Activated T-helper 17 cell treated with anti-CD3 and anti-CD28 coated beads, Interleukin-2, amount 50 U/mL, for 72 hours (primary cell): ENCODE measurements around the gene RPP25L. TPM values are rescaled to one million over a fixed set of nuclear protein-coding genes. Genes with fewer than 3 reads are reported as not detected.
A peak's percentile ranks its signal among the peaks of the same experiment; 100 is the strongest.

ENCODE experiments used
- ATAC-seq: fragments of 150-1000 bp; cut with Tn5 transposase; replicated peaks from 2 replicates; pipeline ENCODE4 v1.10.0; 2021; ENCODE audit warnings: mild to moderate bottlenecking, moderate library complexity
- H3K27ac Mint-ChIP-seq: one replicate; pipeline ENCODE4 v1.8.0; 2022; ENCODE audit warnings: mixed read lengths
- H3K27me3 Mint-ChIP-seq: one replicate; pipeline ENCODE4 v1.8.0; 2022; ENCODE audit warnings: mixed read lengths
- H3K36me3 Mint-ChIP-seq: one replicate; pipeline ENCODE4 v1.8.0; 2022; ENCODE audit warnings: low read depth, mild to moderate bottlenecking, mixed read lengths
- H3K4me1 Mint-ChIP-seq: one replicate; pipeline ENCODE4 v1.8.0; 2022; ENCODE audit warnings: mixed read lengths
- H3K4me3 Mint-ChIP-seq: one replicate; pipeline ENCODE4 v1.8.0; 2022; ENCODE audit warnings: mild to moderate bottlenecking, mixed read lengths
- H3K9me3 Mint-ChIP-seq: one replicate; pipeline ENCODE4 v1.8.0; 2022; ENCODE audit warnings: mixed read lengths
- total RNA-seq, 2 donors: library from RNA; stranded (reverse); gene quantifications; one replicate each; pipeline ENCODE4 v1.2.3, GENCODE V29; 2022

The RPP25L gene
- total RNA-seq = 10 to 100 TPM; 21.3 to 25.8 TPM

GRCh38 chr9:34611811-34612787 lies at the start of gene RPP25L:
RPP25L (minus strand) TSS chr9:34612097; CDS start chr9:34611296, 801 bp downstream.
- no peaks in the 10 kb centered on the region for H3K27me3 Mint-ChIP-seq
- peak within 1 kb of the TSS; percentile 93 for H3K4me3 Mint-ChIP-seq
- H3K9me3 Mint-ChIP-seq = no peaks in the 10 kb centered on the region
- peaks cover 26% of the 10 kb centered on the region for H3K36me3 Mint-ChIP-seq
- peak; percentile 98 for ATAC-seq
- H3K27ac Mint-ChIP-seq = peak within 1 kb of the TSS; percentile 95
- no peaks in the 10 kb centered on the region for H3K4me1 Mint-ChIP-seq

GRCh38 chr9:34659592-34660253 lies 47.8 kb upstream of the RPP25L start:
- Mint-ChIP-seq H3K27me3 (no peaks in the 10 kb centered on the region), H3K27ac (no peak overlapping the region), H3K4me3 (no peak overlapping the region), H3K4me1 (peaks cover 41% of the 10 kb centered on the region), H3K9me3 (no peaks in the 10 kb centered on the region), H3K36me3 (peaks cover 9% of the 10 kb centered on the region)
- ATAC-seq = peak; percentile 24

- H3K27ac Mint-ChIP-seq = peak overlapping the region; percentile 20
- no peak for ATAC-seq
- peaks cover 33% of the 10 kb centered on the region for H3K4me1 Mint-ChIP-seq
- H3K27me3 Mint-ChIP-seq = no peaks in the 10 kb centered on the region
- H3K9me3 Mint-ChIP-seq = no peaks in the 10 kb centered on the region
- H3K36me3 Mint-ChIP-seq = peaks cover 9% of the 10 kb centered on the region
- no peak overlapping the region for H3K4me3 Mint-ChIP-seq
Observed at GRCh38 chr9:34658461-34658860, 46.6 kb upstream of the RPP25L start.

GRCh38 chr9:34656992-34657391 lies 45.1 kb upstream of the RPP25L start:
- H3K9me3 Mint-ChIP-seq = no peaks in the 10 kb centered on the region
- H3K27me3 Mint-ChIP-seq = no peaks in the 10 kb centered on the region
- H3K36me3 Mint-ChIP-seq = peaks cover 9% of the 10 kb centered on the region
- no peak overlapping the region for H3K27ac Mint-ChIP-seq
- peaks cover 36% of the 10 kb centered on the region for H3K4me1 Mint-ChIP-seq
- H3K4me3 Mint-ChIP-seq = no peak overlapping the region
- ATAC-seq = no peak

GRCh38 chr9:34655394-34655793 lies 43.5 kb upstream of the RPP25L start:
- Mint-ChIP-seq H3K36me3 (peaks cover 10% of the 10 kb centered on the region), H3K27me3 (no peaks in the 10 kb centered on the region), H3K4me1 (peaks cover 28% of the 10 kb centered on the region), H3K9me3 (no peaks in the 10 kb centered on the region), H3K4me3 (no peak overlapping the region), H3K27ac (peak overlapping the region; percentile 80)
- no peak for ATAC-seq

GRCh38 chr9:34654323-34655051 lies 42.6 kb upstream of the RPP25L start:
- Mint-ChIP-seq H3K4me1 (peaks cover 27% of the 10 kb centered on the region), H3K4me3 (no peak overlapping the region), H3K27me3 (no peaks in the 10 kb centered on the region), H3K27ac (no peak overlapping the region), H3K9me3 (no peaks in the 10 kb centered on the region), H3K36me3 (peaks cover 15% of the 10 kb centered on the region)
- ATAC-seq = no peak

GRCh38 chr9:34653151-34654072 lies 41.5 kb upstream of the RPP25L start:
- peaks cover 26% of the 10 kb centered on the region for H3K36me3 Mint-ChIP-seq
- H3K4me3 Mint-ChIP-seq = peak overlapping the region; percentile 8
- no peaks in the 10 kb centered on the region for H3K27me3 Mint-ChIP-seq
- no peak for ATAC-seq
- H3K27ac Mint-ChIP-seq = peak overlapping the region; percentile 79
- H3K9me3 Mint-ChIP-seq = no peaks in the 10 kb centered on the region
- H3K4me1 Mint-ChIP-seq = peaks cover 35% of the 10 kb centered on the region

GRCh38 chr9:34652602-34653000 lies 40.7 kb upstream of the RPP25L start:
- H3K36me3 Mint-ChIP-seq = peaks cover 34% of the 10 kb centered on the region
- H3K4me3 Mint-ChIP-seq = peak overlapping the region; percentile 69
- peak overlapping the region; percentile 79 for H3K27ac Mint-ChIP-seq
- H3K27me3 Mint-ChIP-seq = no peaks in the 10 kb centered on the region
- ATAC-seq = no peak
- no peaks in the 10 kb centered on the region for H3K9me3 Mint-ChIP-seq
- peaks cover 42% of the 10 kb centered on the region for H3K4me1 Mint-ChIP-seq

GRCh38 chr9:34651876-34652601 lies 40.1 kb upstream of the RPP25L start, which contains the start of gene IL11RA:
IL11RA (plus strand) TSS chr9:34652185; CDS start chr9:34655218, 3,033 bp downstream.
- ATAC-seq = peak; percentile 92
- Mint-ChIP-seq H3K4me3 (peak within 1 kb of the TSS; percentile 69), H3K4me1 (peaks cover 45% of the 10 kb centered on the region)

GRCh38 chr9:34651321-34651720 lies 39.4 kb upstream of the RPP25L start:
- no peak for ATAC-seq

More at GRCh38 chr9:34651876-34652601, 40.1 kb upstream of the RPP25L start, which contains the start of gene IL11RA:
- peaks cover 39% of the 10 kb centered on the region for H3K36me3 Mint-ChIP-seq
- H3K9me3 Mint-ChIP-seq = no peaks in the 10 kb centered on the region
- no peaks in the 10 kb centered on the region for H3K27me3 Mint-ChIP-seq
- H3K27ac Mint-ChIP-seq = peak within 1 kb of the TSS; percentile 79

GRCh38 chr9:34650816-34651215 lies 38.9 kb upstream of the RPP25L start:
- no peak overlapping the region for H3K4me3 Mint-ChIP-seq
- H3K27me3 Mint-ChIP-seq = no peaks in the 10 kb centered on the region
- H3K27ac Mint-ChIP-seq = no peak overlapping the region
- H3K4me1 Mint-ChIP-seq = peaks cover 45% of the 10 kb centered on the region
- H3K36me3 Mint-ChIP-seq = peaks cover 40% of the 10 kb centered on the region
- no peaks in the 10 kb centered on the region for H3K9me3 Mint-ChIP-seq
- no peak for ATAC-seq

More at GRCh38 chr9:34651321-34651720, 39.4 kb upstream of the RPP25L start:
- H3K27me3 Mint-ChIP-seq = no peaks in the 10 kb centered on the region
- no peak overlapping the region for H3K4me3 Mint-ChIP-seq
- H3K27ac Mint-ChIP-seq = peak overlapping the region; percentile 79
- H3K4me1 Mint-ChIP-seq = peaks cover 45% of the 10 kb centered on the region
- peaks cover 40% of the 10 kb centered on the region for H3K36me3 Mint-ChIP-seq
- H3K9me3 Mint-ChIP-seq = no peaks in the 10 kb centered on the region

GRCh38 chr9:34648673-34649072 lies 36.8 kb upstream of the RPP25L start:
- H3K4me1 Mint-ChIP-seq = peaks cover 33% of the 10 kb centered on the region
- peaks cover 40% of the 10 kb centered on the region for H3K36me3 Mint-ChIP-seq
- H3K27ac Mint-ChIP-seq = no peak overlapping the region
- no peak for ATAC-seq
- no peaks in the 10 kb centered on the region for H3K9me3 Mint-ChIP-seq
- no peaks in the 10 kb centered on the region for H3K27me3 Mint-ChIP-seq
- H3K4me3 Mint-ChIP-seq = peak overlapping the region; percentile 95

GRCh38 chr9:34647651-34648050 lies 35.8 kb upstream of the RPP25L start:
- Mint-ChIP-seq H3K36me3 (peaks cover 40% of the 10 kb centered on the region), H3K4me3 (peak overlapping the region; percentile 95), H3K4me1 (peaks cover 27% of the 10 kb centered on the region), H3K27me3 (no peaks in the 10 kb centered on the region), H3K9me3 (no peaks in the 10 kb centered on the region), H3K27ac (peak overlapping the region; percentile 88)
- ATAC-seq = peak; percentile 9
